PC-3 (cell line): ENCODE results near the gene ETV6. TPM values are rescaled to one million over a fixed set of nuclear protein-coding genes. Genes with fewer than 3 reads are reported as not detected.

ENCODE experiments used
- ATAC-seq: fragments of 200-7000 bp; cut with Tn5 transposase; 2 replicates; pipeline ENCODE4 v1.9.1; 2020; ENCODE audit warnings: mild to moderate bottlenecking, moderate library complexity
- BruUV-seq: library from RNA; stranded (reverse); fragments of 400-500 nt; replicated peaks from 2 replicates; lab custom pipeline; 2021; lab: Mats Ljungman, UMichigan
- CTCF ChIA-PET: fragments of 300-600 bp; sonication (Branson Sonifier 250); formaldehyde crosslinking; loops from one replicate; lab custom pipeline; 2022; ENCODE audit warnings: antibody characterized with exemption; lab: Charles Lee
- POLR2A ChIA-PET: fragments of 300-600 bp; sonication (Branson Sonifier 250); formaldehyde crosslinking; loops from one replicate; lab custom pipeline; 2022; ENCODE audit warnings: antibody characterized with exemption; ENCODE audit not compliant: unreplicated experiment; lab: Charles Lee
- DNase-seq: peaks from one replicate; pipeline ENCODE4 v3.0.0-alpha.2; 2015
- H2AFZ ChIP-seq: fragments of 300-600 bp; sonication (generic); 2 replicates; pipeline ENCODE4 v1.6.0; 2016; ENCODE audit warnings: antibody characterized with exemption, low read length
- H3F3A ChIP-seq: fragments of 300-600 bp; sonication (generic); one replicate; pipeline ENCODE4 v1.6.0; 2017; ENCODE audit warnings: antibody characterized with exemption, low read length, control low read depth, mild to moderate bottlenecking; ENCODE audit not compliant: unreplicated experiment
- H3K27ac ChIP-seq: fragments of 300-600 bp; sonication (generic); 2 replicates; pipeline ENCODE4 v1.5.1; 2016; ENCODE audit warnings: mild to moderate bottlenecking, low read length
- H3K27me3 ChIP-seq: fragments of 300-600 bp; sonication (generic); 2 replicates; pipeline ENCODE4 v1.6.1; 2016; ENCODE audit warnings: low read length, mixed read lengths
- H3K36me3 ChIP-seq: fragments of 300-600 bp; sonication (generic); 2 replicates; pipeline ENCODE4 v1.6.1; 2016; ENCODE audit warnings: low read depth, mixed run types, low read length, mixed read lengths
- H3K4me1 ChIP-seq: fragments of 300-600 bp; sonication (generic); 2 replicates; pipeline ENCODE4 v1.5.1; 2016; ENCODE audit warnings: low read length; ENCODE audit not compliant: insufficient read depth
- H3K4me2 ChIP-seq: fragments of 300-600 bp; sonication (generic); 2 replicates; pipeline ENCODE4 v1.6.0; 2016; ENCODE audit warnings: low read length
- H3K4me3 ChIP-seq: fragments of 300-600 bp; sonication (generic); 2 replicates; pipeline ENCODE4 v1.5.1; 2016; ENCODE audit warnings: mild to moderate bottlenecking, low read length, mixed read lengths
- H3K79me2 ChIP-seq: fragments of 300-600 bp; sonication (generic); 2 replicates; pipeline ENCODE4 v1.6.1; 2017; ENCODE audit warnings: low read length, mixed read lengths
- H3K9ac ChIP-seq: fragments of 300-600 bp; sonication (generic); 2 replicates; pipeline ENCODE4 v1.6.0; 2016; ENCODE audit warnings: mild to moderate bottlenecking, low read length
- H3K9me2 ChIP-seq: fragments of 300-600 bp; sonication (generic); replicated peaks from 2 replicates; pipeline ENCODE4 v1.6.1; 2016; ENCODE audit warnings: mixed run types, low read length, mixed read lengths
- H3K9me3 ChIP-seq: fragments of 300-600 bp; sonication (generic); 2 replicates; pipeline ENCODE4 v1.6.1; 2016; ENCODE audit warnings: low read length, mixed read lengths
- H4K20me1 ChIP-seq: fragments of 300-600 bp; sonication (generic); 2 replicates; pipeline ENCODE4 v1.6.1; 2016; ENCODE audit warnings: low read length, mixed read lengths
- CTCF ChIP-seq: fragments of 300-600 bp; sonication (generic); conservative IDR thresholded peaks from 2 replicates; pipeline ENCODE4 v1.5.1; 2017; ENCODE audit warnings: antibody characterized with exemption, low read depth, mild to moderate bottlenecking, low read length
- EZH2 ChIP-seq: fragments of 300-600 bp; sonication (generic); IDR thresholded peaks from one replicate; pipeline ENCODE4 v1.6.1; 2017; ENCODE audit warnings: antibody characterized with exemption, mild to moderate bottlenecking, low read length; ENCODE audit not compliant: unreplicated experiment
- EZH2phosphoT487 ChIP-seq: fragments of 300-600 bp; sonication (generic); IDR thresholded peaks from 2 replicates; pipeline ENCODE4 v1.6.1; 2018; ENCODE audit warnings: mild to moderate bottlenecking, antibody characterized with exemption, low read length, borderline replicate concordance
- intact Hi-C: fragments of 100-400 bp; cut with micrococcal nuclease; formaldehyde crosslinking; loops from 2 replicates; pipeline ENCODE4 v1.9.0; 2023
- total RNA-seq: library from RNA; depleted of rRNA; stranded (reverse); fragments of >200 nt; gene quantifications from 2 replicates; pipeline ENCODE4 v1.2.3, GENCODE V29; 2014

ETV6 gene
- total RNA-seq, 1 experiment from 2014 or later, result 5.0 TPM

GRCh38 chr12:11754256-11754655, 104.8 kb downstream of the ETV6 start:
- no peak for TF ChIP-seq EZH2phosphoT487
- no peak for TF ChIP-seq CTCF
- no peak for TF ChIP-seq EZH2
- no TSS peak for BruUV-seq
- no peak for DNase-seq
- Histone ChIP-seq H3K79me2 (no peaks in the 10 kb centered on the region), H3K4me2 (no peak overlapping the region), H3K4me1 (no peaks in the 10 kb centered on the region), H3K4me3 (no peak overlapping the region), H3K9me3 (no peaks in the 10 kb centered on the region), H3K9me2 (no peaks in the 10 kb centered on the region), H3K9ac (no peak overlapping the region), H3K36me3 (no peaks in the 10 kb centered on the region), H3K27ac (no peak overlapping the region), H3K27me3 (no peaks in the 10 kb centered on the region), H2AFZ (no peak overlapping the region), H4K20me1 (no peaks in the 10 kb centered on the region), H3F3A (no peaks in the 10 kb centered on the region)
- ATAC-seq, result no peak
- POLR2A ChIA-PET, result no interaction called here
- intact Hi-C loops, result no loop called here
- CTCF ChIA-PET, result no interaction called here

- Histone ChIP-seq H3K4me2 (no peak overlapping the region), H3K27me3 (no peaks in the 10 kb centered on the region), H3K9ac (no peak overlapping the region), H2AFZ (no peak overlapping the region), H3F3A (no peaks in the 10 kb centered on the region), H3K27ac (no peak overlapping the region), H3K9me2 (no peaks in the 10 kb centered on the region), H3K36me3 (no peaks in the 10 kb centered on the region), H3K79me2 (no peaks in the 10 kb centered on the region), H3K4me1 (no peaks in the 10 kb centered on the region), H3K4me3 (no peak overlapping the region), H4K20me1 (no peaks in the 10 kb centered on the region), H3K9me3 (no peaks in the 10 kb centered on the region)
- intact Hi-C loops, result no loop called here
- no TSS peak for BruUV-seq
- DNase-seq (no peak), ATAC-seq (no peak)
- CTCF ChIA-PET, result no interaction called here
- POLR2A ChIA-PET, result no interaction called here
- TF ChIP-seq EZH2phosphoT487, result no peak
- no peak for TF ChIP-seq CTCF
- no peak for TF ChIP-seq EZH2
These were observed 105.9 kb downstream of the ETV6 start for GRCh38 chr12:11755302-11755930.

GRCh38 chr12:11756022-11756421, 106.5 kb downstream of the ETV6 start:
- H2AFZ ChIP-seq, result no peak overlapping the region
- no peaks in the 10 kb centered on the region for H3K9me2 ChIP-seq
- no peaks in the 10 kb centered on the region for H3K4me1 ChIP-seq
- H3K9ac ChIP-seq, result no peak overlapping the region
- no peaks in the 10 kb centered on the region for H3K27me3 ChIP-seq
- no TSS peak for BruUV-seq
- ChIA-PET CTCF (no interaction called here), POLR2A (no interaction called here)
- H3K4me3 ChIP-seq, result no peak overlapping the region
- DNase-seq (no peak), ATAC-seq (no peak)
- no peak overlapping the region for H3K4me2 ChIP-seq
- TF ChIP-seq EZH2, result no peak
- TF ChIP-seq CTCF, result no peak
- no peak for TF ChIP-seq EZH2phosphoT487
- intact Hi-C loops, result no loop called here
- no peaks in the 10 kb centered on the region for H3K79me2 ChIP-seq
- no peak overlapping the region for H3K27ac ChIP-seq
- no peaks in the 10 kb centered on the region for H3K9me3 ChIP-seq
- no peaks in the 10 kb centered on the region for H4K20me1 ChIP-seq
- no peaks in the 10 kb centered on the region for H3F3A ChIP-seq
- H3K36me3 ChIP-seq, result no peaks in the 10 kb centered on the region
